SK-N-MC (cell line): ENCODE measurements around the gene AMBP.

Experiments
- DNase-seq: peaks from one replicate; pipeline ENCODE4 v3.0.0-alpha.2; 2011; ENCODE audit warnings: low read depth, low spot score
- H3K27ac ChIP-seq: fragments of 200-600 bp; sonication (generic); 2 replicates; pipeline ENCODE4 v1.5.1; 2016; ENCODE audit warnings: mixed run types
- H3K36me3 ChIP-seq: fragments of 200-600 bp; sonication (generic); 2 replicates; pipeline ENCODE4 v1.6.1; 2017; ENCODE audit warnings: antibody characterized with exemption, low read length, mixed read lengths; ENCODE audit not compliant: insufficient read depth
- H3K4me3 ChIP-seq: fragments of 200-600 bp; sonication (generic); 2 replicates; pipeline ENCODE4 v1.5.1; 2016
- H3K9ac ChIP-seq: fragments of 200-600 bp; sonication (generic); 2 replicates; pipeline ENCODE4 v1.8.0; 2017; ENCODE audit warnings: mixed run types, mixed read lengths; ENCODE audit not compliant: insufficient read length
- H3K9me3 ChIP-seq: fragments of 200-600 bp; sonication (generic); 2 replicates; pipeline ENCODE4 v1.6.1; 2017; ENCODE audit warnings: low read depth, mild to moderate bottlenecking, antibody characterized with exemption, low read length, moderate library complexity, mixed read lengths
- EZH2 ChIP-seq: fragments of 200-600 bp; sonication (generic); IDR thresholded peaks from one replicate; pipeline ENCODE4 v1.6.1; 2017; ENCODE audit warnings: antibody characterized with exemption
- FOXP2 ChIP-seq: optimal IDR thresholded peaks from 2 replicates; pipeline ENCODE3; 2011; ENCODE audit warnings: mild to moderate bottlenecking, moderate library complexity; ENCODE audit not compliant: insufficient read depth; ENCODE audit errors: extremely low read length, control extremely low read depth
- POLR2AphosphoS5 ChIP-seq: IDR thresholded peaks from 2 replicates; pipeline ENCODE4 v1.6.1; 2012; ENCODE audit warnings: mild to moderate bottlenecking, low read depth, low read length, borderline replicate concordance

Gene AMBP

DNA sequence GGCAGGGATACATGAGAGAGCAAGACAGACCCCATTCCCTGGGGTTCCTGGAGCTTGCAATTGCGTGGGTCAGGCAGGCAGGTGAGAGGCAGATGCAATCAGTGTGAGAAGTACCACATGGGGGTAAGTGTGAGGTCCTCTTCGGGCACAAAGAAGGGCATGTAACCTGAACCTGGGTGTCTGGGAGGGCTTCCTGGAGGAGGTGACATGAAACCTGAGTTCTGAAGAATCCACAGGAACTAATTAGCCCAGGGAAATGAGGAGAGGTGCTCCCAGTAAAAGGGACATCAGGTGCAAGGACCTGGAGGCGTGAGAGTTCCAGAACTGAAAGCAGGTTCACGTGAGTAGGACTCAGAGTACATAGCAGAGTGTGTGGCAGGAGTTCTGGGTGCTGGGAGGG lies 2.5 kb downstream of the AMBP start:
- Histone ChIP-seq H3K36me3 (no peaks in the 10 kb centered on the region), H3K9ac (no peak overlapping the region), H3K27ac (no peak overlapping the region), H3K4me3 (no peak overlapping the region), H3K9me3 (no peaks in the 10 kb centered on the region)
- DNase-seq, result no peak
- no peak for TF ChIP-seq FOXP2

DNA sequence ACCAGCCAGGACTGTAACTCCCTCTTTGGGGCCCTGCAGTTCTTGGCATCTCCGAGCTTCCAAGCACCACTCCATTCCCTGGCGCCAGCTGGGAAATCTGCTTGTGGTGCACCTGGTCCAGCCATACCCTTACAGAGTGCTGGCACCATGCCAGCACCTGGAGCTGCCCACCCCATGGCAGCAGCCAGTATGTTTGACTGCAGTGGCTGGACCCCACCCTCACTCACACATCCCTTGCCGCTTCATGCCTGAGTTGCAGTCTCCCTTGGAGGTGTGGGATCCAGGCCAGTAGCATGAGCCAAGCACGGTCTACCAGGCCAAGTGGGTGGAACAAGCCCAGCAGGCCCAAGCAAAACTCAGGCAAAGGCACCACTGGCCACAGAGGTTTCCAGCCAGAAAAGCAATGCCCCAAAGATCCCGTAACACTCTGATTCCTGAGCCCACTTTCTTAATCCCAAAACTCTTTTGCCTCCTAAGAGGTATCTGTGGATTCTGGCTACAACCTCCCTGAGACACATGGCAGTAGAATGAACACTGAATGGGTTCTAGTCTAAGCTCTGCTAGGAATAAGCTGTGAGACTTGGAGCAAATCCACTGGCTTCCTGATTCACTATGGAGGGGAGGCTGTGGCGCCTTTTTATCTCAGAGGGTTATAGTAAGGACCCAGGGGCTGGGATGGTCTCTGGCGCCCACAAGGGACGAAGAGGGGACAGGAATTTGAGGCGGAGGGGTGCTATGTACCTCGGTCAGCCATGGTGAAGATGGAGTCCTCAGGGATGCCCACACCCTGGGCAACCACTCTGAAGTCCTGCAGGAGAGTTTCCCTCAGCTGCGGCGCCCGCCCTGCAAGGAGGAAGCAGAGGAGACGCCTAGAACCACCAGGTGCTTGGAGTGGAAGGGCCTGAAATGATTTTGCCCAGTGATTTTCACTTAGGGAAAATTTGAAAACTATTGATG lies 5.6 kb downstream of the AMBP start:
- Histone ChIP-seq H3K4me3 (no peak overlapping the region), H3K27ac (no peak overlapping the region), H3K9ac (no peak overlapping the region), H3K9me3 (no peaks in the 10 kb centered on the region), H3K36me3 (no peaks in the 10 kb centered on the region)
- no peak for TF ChIP-seq POLR2AphosphoS5
- TF ChIP-seq FOXP2, result no peak
- TF ChIP-seq EZH2, result no peak
- no peak for DNase-seq

DNA sequence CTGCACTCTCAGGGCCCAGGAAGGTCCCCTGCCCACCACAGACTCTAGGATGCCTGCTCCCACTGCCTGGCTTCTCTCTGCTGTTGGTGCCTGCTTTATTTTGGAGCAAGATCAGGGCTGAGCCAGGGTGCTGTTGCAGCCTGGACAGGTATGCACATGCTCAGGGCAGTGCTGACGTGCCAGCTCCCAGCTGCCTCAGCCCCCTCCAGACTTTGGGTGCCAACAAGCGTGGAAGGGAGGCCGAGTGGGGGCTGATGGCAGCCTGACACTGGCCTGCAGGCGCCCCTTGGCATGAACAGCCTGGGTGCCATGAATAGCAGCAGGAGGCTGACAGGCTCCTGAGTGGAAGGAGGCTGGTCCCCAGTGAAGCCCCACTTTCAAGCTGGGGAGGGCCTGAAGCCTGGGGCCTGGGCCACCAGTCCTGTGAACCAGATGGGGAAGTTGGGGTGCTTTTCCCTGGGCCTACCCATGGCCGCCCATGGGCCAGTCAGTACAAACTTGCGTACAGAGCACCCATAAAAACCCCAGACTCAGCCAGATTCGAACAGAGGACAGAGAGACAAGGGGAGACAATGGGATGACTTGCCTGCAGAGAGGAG lies 6.8 kb downstream of the AMBP start:
- Histone ChIP-seq H3K36me3 (no peaks in the 10 kb centered on the region), H3K9me3 (no peaks in the 10 kb centered on the region), H3K9ac (no peak overlapping the region), H3K27ac (no peak overlapping the region), H3K4me3 (no peak overlapping the region)
- DNase-seq, result no peak
- TF ChIP-seq EZH2 (no peak), POLR2AphosphoS5 (no peak), FOXP2 (no peak)

DNA sequence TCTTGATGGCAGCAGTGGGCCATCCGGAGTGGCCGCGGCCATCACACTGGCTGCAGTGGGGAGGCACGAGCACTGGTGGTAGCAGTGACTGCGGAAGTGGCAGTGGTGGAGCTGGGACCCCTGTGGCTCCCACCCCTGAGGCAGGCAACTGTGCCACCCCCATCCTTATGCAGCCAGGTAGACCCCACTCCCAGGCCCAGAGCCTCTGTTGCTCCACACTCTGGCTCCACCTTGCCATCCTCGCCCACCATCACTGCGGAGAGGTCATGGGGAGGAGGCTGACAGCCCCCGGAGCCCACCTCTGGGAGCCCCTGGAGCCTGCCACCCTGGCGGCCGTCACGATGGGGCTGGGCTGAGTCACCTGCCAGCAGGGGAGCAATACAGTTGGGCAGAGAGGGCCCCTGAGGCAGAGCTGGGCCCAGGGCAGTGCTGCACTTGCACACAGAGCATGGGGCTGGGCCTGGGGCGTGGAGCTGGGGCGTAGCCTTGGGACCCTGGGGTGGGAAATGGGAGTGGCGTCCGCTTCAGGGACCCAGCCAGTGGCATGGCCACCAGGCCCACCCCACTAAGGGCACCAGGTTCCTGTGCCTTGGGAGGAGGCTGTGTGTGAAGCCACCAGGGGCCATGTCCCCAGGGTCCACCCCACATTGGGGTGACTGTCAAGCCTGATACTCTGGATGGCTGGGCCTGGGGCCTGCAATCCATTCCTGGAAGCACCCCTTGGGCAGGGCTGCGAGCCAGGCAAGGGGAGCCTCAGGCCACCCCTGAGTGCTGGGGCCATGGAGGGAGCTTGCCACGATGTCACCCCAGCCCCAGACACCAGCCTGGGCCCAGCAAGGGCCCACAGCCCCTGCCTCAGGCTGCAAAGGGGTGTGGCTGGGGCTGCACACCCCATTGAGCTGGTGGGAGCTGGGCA lies 7.7 kb downstream of the AMBP start:
- Histone ChIP-seq H3K4me3 (no peak overlapping the region), H3K36me3 (no peaks in the 10 kb centered on the region), H3K9me3 (no peaks in the 10 kb centered on the region), H3K9ac (no peak overlapping the region), H3K27ac (no peak overlapping the region)
- DNase-seq, result no peak
- TF ChIP-seq POLR2AphosphoS5, result no peak
- no peak for TF ChIP-seq EZH2
- TF ChIP-seq FOXP2, result no peak

DNA sequence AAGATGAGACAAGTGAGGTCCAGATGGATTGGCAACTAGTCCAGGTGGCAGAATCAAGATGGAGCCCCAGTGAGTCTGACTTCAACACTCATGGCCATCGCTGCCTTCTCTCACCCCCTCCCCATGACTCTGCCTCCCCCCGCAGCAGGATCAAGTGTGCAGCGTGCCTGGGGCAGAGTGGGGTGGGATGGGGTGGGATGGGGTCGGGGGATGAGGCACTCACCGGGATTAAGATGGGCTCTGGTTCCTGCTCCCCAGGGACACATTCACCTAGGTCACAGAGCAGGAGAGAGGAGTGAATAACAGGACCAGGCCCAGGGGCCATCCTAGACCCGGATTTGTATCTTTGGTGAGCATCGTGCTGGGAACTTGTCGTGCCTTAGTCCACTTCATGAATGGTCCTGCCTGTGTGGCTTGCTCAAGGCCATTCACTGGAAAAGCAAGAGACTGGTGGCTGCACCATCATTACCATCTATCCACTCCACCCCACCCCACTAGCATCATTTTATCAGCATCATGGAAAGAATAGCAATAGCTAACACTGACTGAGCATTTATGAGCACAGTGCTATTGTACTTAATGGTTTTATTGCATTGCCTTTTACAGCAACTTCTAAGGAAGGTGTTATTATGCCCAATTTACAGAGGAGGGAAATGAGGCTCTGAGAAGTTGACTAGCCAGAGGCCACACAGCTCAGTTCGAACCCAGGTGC lies 8.5 kb downstream of the AMBP start:
- Histone ChIP-seq H3K9me3 (no peaks in the 10 kb centered on the region), H3K9ac (no peak overlapping the region), H3K36me3 (no peaks in the 10 kb centered on the region), H3K27ac (no peak overlapping the region), H3K4me3 (no peak overlapping the region)
- no peak for DNase-seq
- no peak for TF ChIP-seq FOXP2
- no peak for TF ChIP-seq EZH2
- TF ChIP-seq POLR2AphosphoS5, result no peak

DNA sequence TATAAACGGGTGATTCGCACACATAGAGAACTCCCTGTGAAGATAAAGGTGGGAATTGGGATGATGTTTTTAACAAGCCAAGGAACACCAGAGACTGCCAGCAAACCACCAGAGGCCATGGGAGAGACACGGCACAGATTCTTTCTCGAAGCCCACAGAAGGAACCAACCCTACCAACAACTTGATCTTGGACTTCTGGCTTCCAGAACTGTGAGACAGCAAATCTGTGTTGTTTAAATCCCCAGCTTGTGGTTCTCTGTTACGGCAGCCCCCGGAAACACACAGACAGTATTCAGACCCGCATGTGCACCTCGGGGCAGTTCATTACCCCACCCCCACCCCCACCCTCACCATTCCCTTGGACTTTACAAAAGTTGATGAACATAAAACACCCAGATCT lies 12.8 kb downstream of the AMBP start:
- TF ChIP-seq POLR2AphosphoS5, result no peak
- no peaks in the 10 kb centered on the region for H3K9me3 ChIP-seq
- no peak for DNase-seq
- no peak overlapping the region for H3K9ac ChIP-seq
- H3K27ac ChIP-seq, result no peak overlapping the region
- no peaks in the 10 kb centered on the region for H3K36me3 ChIP-seq
- no peak overlapping the region for H3K4me3 ChIP-seq

DNA sequence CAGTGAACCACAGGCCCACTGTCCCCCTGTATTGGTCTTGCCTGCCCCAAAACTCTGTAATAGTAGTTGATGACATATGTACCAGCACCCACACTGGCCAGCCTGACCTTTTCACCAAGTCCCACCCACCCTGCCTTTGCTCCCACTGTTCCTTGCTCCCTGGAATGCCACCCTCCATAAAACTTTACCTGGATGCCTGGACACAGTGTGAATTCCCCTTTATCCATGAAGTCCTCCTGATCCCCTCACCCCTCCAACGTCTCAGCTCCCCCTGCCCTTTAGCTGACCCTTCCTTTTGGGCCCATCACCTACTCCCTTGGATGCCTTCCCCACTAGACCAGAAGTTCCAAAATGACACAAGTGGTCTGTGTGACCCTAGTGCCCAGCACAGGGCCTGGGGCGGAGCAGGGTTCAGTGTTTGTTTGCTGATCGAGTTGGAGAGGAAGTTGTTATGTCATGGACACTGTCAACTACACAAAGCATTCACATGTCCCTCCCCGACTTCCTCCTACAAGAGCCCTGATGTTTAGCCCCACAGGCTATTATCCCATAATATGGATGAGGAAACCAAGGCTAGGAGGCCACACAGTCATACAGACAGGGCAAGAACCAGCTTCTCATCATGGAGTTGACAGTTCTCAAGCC lies 16.1 kb downstream of the AMBP start:
- no peaks in the 10 kb centered on the region for H3K36me3 ChIP-seq
- no peak overlapping the region for H3K27ac ChIP-seq
- no peak overlapping the region for H3K4me3 ChIP-seq
- TF ChIP-seq POLR2AphosphoS5 (no peak), EZH2 (no peak), FOXP2 (no peak)
- no peak overlapping the region for H3K9ac ChIP-seq
- no peak for DNase-seq
- H3K9me3 ChIP-seq, result no peaks in the 10 kb centered on the region
